ENCODE data around the gene RHOBTB3. TPM values are rescaled to one million over a fixed set of nuclear protein-coding genes. Genes with fewer than 3 reads are reported as not detected.
"Not testable (repeated sequence)": the region's sequence is repeated elsewhere in the genome, so short reads cannot be mapped to it uniquely, and the experiment has no call there.

The RHOBTB3 gene
- total and polyA plus RNA-seq, 8 donors: 13.7 to 730 (median 89.3) TPM

- no peak for DNase-seq
- Histone ChIP-seq H3K27me3 (no peaks in the 10 kb centered on the region), H3K36me3 (peaks cover 0 to 3% (median 0%) of the 10 kb centered on the region in 4 donors), H3K4me1 (peaks cover 0 to 12% (median 7%) of the 10 kb centered on the region in 4 donors), H3K9me3 (no peaks in the 10 kb centered on the region), H3K27ac (no peak overlapping the region), H3K4me3 (no peak overlapping the region)
- no peak for TF ChIP-seq EP300 (IDR thresholded peaks at IDR 0.05)
- TF ChIP-seq POLR2AphosphoS5 (IDR thresholded peaks at IDR 0.05): no peak
- TF ChIP-seq POLR2A (IDR thresholded peaks at IDR 0.05): no peak
- no peak for TF ChIP-seq CTCF (IDR thresholded peaks at IDR 0.05)
- intact Hi-C loops (cut with DNase I; ENCODE audit: low total_unique reads): no loop called here
- 33 to 71% (median 68%) methylated on average over 2 of the region's 2 CpGs for WGBS, 5 donors
Observed at GRCh38 chr5:95712347-95712958, 18.7 kb upstream of the RHOBTB3 start.

GRCh38 chr5:95713246-95713645, 17.9 kb upstream of the RHOBTB3 start:
- H3K4me1 ChIP-seq: peaks cover 0 to 12% (median 7%) of the 10 kb centered on the region in 4 donors
- DNase-seq; H3K4me3 ChIP-seq; H3K27me3 ChIP-seq; H3K36me3 ChIP-seq; H3K27ac ChIP-seq; H3K9me3 ChIP-seq; intact Hi-C loops (cut with DNase I; ENCODE audit: low total_unique reads): not testable (repeated sequence)
- 83 to 97% (median 92%) methylated on average over 4 to 5 of the region's 5 CpGs for WGBS, 5 donors

- 87 to 93% (median 91%) methylated on average over 4 of the region's 4 CpGs for WGBS, 5 donors
- TF ChIP-seq POLR2AphosphoS5 (IDR thresholded peaks at IDR 0.05) (no peak), POLR2A (IDR thresholded peaks at IDR 0.05) (no peak)
Observed at GRCh38 chr5:95713960-95714710, 17.0 kb upstream of the RHOBTB3 start.

GRCh38 chr5:95715799-95716461, 15.2 kb upstream of the RHOBTB3 start:
- Histone ChIP-seq H3K27ac (no peak overlapping the region), H3K9me3 (no peaks in the 10 kb centered on the region), H3K27me3 (no peaks in the 10 kb centered on the region), H3K36me3 (peaks cover 0 to 3% (median 0%) of the 10 kb centered on the region in 4 donors), H3K4me3 (no peak overlapping the region), H3K4me1 (peaks cover 0 to 15% (median 6%) of the 10 kb centered on the region in 4 donors)
- WGBS, 5 donors: 83 to 90% (median 88%) methylated on average over 4 to 5 of the region's 5 CpGs
- no peak for DNase-seq
- intact Hi-C loops (cut with DNase I; ENCODE audit: low total_unique reads): no loop called here
- TF ChIP-seq EP300 (IDR thresholded peaks at IDR 0.05) (no peak), POLR2AphosphoS5 (IDR thresholded peaks at IDR 0.05) (no peak), POLR2A (IDR thresholded peaks at IDR 0.05) (no peak), CTCF (IDR thresholded peaks at IDR 0.05) (no peak)

More at GRCh38 chr5:95713960-95714710, 17.0 kb upstream of the RHOBTB3 start:
- no peaks in the 10 kb centered on the region for H3K27me3 ChIP-seq
- no peak for DNase-seq
- peaks cover 0 to 12% (median 7%) of the 10 kb centered on the region in 4 donors for H3K4me1 ChIP-seq
- no peaks in the 10 kb centered on the region for H3K9me3 ChIP-seq
- peaks cover 0 to 3% (median 0%) of the 10 kb centered on the region in 4 donors for H3K36me3 ChIP-seq
- H3K27ac ChIP-seq: no peak overlapping the region
- intact Hi-C loops (cut with DNase I; ENCODE audit: low total_unique reads): no loop called here
- no peak overlapping the region for H3K4me3 ChIP-seq

- H3K4me1 ChIP-seq: peaks cover 0 to 24% (median 7%) of the 10 kb centered on the region in 4 donors
- H3K27ac ChIP-seq: no peak overlapping the region
- intact Hi-C loops (cut with DNase I; ENCODE audit: low total_unique reads): no loop called here
- no peaks in the 10 kb centered on the region for H3K9me3 ChIP-seq
- WGBS, 5 donors: 81 to 92% (median 89%) methylated on average over 2 of the region's 2 CpGs
- no peak overlapping the region for H3K4me3 ChIP-seq
- TF ChIP-seq POLR2A (IDR thresholded peaks at IDR 0.05): no peak
- TF ChIP-seq POLR2AphosphoS5 (IDR thresholded peaks at IDR 0.05): no peak
- no peak for TF ChIP-seq EP300 (IDR thresholded peaks at IDR 0.05)
- no peak for TF ChIP-seq CTCF (IDR thresholded peaks at IDR 0.05)
- H3K27me3 ChIP-seq: no peaks in the 10 kb centered on the region
- DNase-seq: no peak
- peaks cover 0 to 3% (median 0%) of the 10 kb centered on the region in 4 donors for H3K36me3 ChIP-seq
Observed at GRCh38 chr5:95717439-95717838, 13.7 kb upstream of the RHOBTB3 start.

All from stomach (tissue), 9 donors.